ENCODE data around the gene HLA-DPB1. TPM values are rescaled to one million over a fixed set of nuclear protein-coding genes. Genes with fewer than 3 reads are reported as not detected.
"Not testable (repeated sequence)": the region's sequence is repeated elsewhere in the genome, so short reads cannot be mapped to it uniquely, and the experiment has no call there.

The HLA-DPB1 gene
- 0.46 and 10.3 TPM in 2 replicates for total RNA-seq

DNA sequence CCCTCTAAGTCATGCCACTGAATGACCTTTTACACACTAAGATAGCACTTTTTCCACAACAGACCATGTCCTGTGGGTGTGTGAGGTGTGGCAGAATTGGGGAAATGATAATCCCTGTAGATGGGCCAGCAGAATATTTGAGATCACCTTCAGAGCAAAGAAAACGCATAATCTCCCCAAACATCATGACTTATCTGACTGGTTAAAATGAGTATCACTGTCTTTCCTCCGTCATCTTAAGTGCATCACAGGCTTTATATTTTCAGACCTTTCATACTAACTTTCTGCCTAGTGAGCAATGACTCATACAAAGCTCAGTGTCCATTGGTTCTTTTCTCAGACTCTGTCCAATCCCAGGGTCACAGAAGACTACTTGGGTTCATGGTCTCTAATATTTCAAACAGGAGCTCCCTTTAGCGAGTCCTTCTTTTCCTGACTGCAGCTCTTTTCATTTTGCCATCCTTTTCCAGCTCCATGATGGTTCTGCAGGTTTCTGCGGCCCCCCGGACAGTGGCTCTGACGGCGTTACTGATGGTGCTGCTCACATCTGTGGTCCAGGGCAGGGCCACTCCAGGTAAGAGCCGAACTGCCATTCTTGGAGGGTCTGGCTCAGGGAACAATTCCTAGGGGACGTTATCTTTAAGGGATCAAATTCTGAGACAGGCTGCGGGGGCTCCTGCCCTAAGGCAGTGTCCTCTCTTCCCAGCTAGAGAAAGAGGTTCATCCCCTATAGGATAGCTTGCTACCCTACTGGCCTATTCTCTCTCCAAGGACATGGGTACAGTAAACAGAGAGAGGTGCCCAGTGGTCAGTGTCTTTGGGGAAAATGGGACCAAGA lies at the start of gene HLA-DPB1:
Gene HLA-DPB1, plus strand, starts transcription at position 423 of the 838 bp plus-strand sequence. Its CDS starts 52 bp downstream, at position 475.
- peak; percentile 24 for DNase-seq (ENCODE audit: low read depth, low spot score)

DNA sequence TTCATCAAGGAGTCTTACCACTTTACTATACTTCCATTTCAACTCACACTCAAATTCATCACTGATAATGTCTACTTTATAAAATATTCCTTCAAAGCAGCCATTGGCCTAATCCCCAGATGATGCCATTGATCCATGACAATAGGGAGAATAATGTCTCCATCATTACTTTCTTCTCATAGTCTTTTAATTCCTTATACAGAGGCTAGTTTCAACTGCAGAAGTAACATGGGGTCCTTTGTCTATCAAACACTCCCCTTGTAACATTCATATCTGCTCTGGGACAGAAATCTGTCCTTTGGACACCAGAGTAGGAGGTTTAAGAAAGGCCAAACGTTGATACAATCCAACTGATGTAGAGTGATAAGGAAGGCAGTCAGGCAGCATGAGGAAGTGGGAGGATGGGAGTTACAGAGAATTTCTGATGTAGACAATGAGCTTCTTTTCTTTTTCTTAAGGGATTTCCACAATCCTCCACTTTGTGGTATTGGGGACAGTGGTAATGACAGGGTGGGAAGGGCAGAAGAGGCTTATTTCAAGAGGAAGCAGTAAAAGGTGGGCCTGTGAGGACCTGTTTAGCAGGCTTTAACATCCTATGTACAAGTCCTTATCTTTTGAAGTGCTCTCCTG lies 47.5 kb upstream of the HLA-DPB1 start:
- DNase-seq (ENCODE audit: low read depth, low spot score), result no peak

DNA sequence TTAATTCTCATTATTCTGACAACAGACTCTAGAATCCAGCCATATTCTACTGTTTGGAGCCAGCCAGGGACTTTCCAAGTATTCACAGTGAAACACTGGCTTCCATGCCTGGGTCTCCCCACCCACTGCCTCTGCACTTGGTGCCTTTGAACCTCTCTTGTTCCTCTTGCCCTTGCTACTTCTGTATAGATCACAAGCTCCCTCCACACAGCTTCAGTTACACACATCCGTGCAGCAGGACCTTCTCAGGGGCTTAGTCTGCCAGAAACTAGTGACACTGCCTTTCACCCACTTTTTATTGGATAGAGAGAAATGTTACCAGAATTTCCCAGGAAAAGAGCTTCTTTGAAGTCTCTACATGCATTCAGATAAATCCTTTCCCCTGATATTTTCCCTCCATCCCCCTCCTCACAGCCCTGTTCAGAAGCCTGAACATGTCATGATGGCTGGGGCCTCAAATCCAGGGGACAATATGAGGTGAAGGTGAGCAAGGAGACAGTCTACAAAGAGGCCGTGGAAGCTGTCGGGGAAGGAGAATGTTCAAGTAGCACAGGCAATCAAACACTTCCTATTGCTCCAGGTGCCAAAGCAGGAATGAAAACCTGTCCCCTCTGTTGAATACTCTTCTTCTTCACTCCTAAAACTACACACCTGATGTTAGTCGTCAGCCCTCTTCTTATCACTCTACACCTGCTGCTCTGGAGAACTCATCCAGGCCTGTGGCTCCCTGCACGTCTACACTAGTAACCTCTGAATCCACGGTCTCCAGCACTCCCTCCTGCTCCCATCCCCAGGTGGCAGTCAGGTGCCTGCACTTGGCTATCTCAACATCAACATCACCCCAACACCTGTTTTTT lies 46.2 kb upstream of the HLA-DPB1 start:
- no peak for DNase-seq (ENCODE audit: low read depth, low spot score)

DNA sequence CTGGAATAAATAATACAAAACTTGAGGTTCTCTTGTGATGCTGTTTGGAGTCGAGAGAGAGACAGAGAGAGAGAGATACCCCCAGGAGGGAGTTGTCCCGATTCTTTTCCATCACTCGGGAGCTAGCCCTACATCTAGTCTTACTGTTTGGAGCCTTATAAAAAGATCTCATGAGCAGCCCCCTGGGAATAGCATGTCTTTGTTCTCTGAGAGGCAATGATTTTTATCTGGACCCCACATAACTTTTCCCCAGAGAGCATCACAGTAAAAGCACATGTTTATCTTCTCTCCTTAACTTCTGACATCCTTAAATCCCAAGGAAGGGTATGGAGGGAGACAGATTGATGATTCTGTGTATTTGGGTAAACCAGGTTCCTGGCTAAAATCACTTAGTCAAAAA lies 45.5 kb upstream of the HLA-DPB1 start:
- DNase-seq (ENCODE audit: low read depth, low spot score), result no peak

DNA sequence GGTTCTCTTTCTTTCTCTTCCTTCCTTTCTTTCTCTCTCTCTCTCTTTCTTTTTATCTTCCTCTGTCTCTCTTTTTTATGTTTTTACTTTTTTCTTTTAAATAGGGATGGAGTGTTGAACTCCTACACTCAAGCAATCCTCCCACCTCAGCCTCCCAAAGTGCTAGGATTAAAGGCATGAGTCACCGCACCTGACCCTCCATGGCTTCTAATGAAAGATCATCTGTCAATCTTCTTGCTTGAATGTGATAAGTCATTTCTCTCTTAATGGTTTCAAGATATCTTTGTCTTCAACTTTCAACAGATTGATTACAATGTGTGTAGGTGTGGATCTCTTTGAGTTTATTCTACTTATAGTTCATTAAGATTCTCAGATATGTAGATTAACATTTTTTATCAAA lies 41.2 kb upstream of the HLA-DPB1 start:
- no peak for DNase-seq (ENCODE audit: low read depth, low spot score)

DNA sequence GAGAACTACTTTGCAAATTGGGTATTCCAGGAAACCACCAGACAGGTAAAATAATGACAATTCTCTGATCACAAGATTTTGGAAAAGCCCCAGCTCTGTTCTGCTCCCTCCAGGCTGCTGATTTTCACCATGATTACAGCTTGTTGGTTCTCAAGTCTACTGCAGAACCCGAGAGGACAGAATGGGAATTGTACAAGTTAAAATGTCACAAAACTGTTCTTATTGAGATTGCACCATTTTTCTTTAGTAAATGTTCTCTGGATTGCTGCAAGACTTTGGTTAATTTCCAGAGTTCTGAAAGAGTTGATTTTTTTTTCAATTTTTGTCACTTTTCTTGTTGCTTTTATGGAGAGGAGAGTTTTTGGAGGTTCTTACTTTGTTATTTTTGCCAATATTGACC lies 39.3 kb upstream of the HLA-DPB1 start:
- DNase-seq (ENCODE audit: low read depth, low spot score), result no peak

DNA sequence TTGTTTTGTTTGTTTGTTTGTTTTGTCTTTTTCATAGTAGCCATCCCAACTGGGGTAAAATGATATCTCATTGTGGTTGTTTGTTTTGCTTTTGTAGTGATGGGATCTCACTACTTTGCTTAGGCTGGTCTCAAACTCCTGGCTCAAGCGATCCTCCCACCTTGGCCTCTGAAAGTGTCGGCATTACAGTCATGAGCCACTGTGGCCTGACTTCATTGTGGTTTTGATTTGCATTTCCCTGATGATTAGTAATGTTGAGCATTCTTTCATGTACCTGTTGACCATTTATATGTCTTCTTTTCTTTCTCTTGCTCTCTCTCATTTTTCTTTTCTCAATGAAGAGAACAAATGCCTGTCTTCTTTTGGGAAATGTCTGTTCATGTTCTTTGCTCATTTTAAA lies 35.6 kb upstream of the HLA-DPB1 start:
- DNase-seq (ENCODE audit: low read depth, low spot score), result no peak

DNA sequence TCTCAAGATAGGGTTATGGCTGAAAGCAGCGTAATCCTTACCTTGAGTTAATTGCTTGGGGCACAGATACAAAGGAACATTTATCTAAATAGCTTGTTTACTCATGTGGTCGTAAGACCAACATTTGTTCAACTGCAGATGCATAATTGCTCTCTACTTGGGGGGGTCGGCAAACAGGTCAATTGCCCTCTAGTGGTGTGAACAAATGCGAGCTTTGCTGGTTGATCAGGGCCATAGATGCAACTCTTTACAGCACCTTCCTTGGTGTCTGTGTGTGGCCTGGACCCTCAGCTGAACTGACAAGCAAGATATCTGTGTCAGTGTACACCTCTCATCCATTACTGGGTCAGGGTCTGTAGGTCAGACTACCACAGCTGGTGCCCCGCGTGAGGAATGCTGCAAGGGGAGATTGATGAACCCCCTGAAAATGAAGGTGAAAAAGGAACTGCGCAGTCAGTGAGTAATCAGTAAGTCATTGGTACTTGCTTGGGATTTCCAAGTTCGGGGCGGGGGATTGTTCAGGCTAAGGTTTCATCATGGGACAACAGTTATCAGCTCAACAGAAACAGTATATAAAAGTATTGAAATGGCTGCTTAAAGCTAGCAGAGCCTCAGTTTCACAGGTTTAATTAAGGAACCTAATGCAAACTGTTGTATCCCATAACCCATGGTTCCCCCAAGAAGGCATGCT lies 26.3 kb upstream of the HLA-DPB1 start:
- no peak for DNase-seq (ENCODE audit: low read depth, low spot score)

DNA sequence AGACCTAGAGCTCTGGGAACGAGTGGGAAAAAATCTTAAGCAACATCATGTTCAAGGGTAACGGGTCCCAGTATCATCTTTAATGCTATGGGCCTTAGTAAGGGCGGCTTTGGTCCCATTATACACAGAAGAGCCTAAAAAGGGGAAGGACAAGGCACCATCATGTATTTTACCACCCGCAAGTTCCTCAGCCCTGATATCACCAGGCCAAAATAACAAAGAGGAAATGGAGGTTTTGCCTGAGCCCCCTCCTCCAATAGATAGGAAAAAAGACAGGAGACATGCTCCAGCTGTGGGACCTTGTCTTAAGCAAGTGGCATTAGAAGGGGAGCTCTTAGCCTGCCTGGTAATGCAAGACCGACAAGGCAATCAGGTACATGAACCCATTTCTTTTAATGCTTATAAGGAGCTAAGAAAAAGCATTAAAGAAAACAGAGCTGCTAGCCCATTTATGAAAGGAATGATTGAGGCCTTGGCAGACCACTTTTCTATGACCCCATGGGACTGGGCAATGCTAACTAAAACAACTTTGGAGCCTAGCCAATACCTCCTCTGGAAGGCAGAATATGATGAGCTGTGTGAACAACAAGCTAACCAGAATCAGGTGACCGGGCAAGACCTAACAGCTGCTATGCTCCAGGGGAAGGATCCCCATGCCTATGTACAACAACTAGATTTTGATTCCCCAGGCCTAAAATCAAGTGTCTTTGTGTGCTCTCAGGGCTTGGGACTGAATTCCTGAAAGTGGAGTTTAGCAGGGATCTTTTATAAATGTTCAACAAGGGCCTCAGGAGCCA lies 25.6 kb upstream of the HLA-DPB1 start:
- DNase-seq (ENCODE audit: low read depth, low spot score), result no peak

DNA sequence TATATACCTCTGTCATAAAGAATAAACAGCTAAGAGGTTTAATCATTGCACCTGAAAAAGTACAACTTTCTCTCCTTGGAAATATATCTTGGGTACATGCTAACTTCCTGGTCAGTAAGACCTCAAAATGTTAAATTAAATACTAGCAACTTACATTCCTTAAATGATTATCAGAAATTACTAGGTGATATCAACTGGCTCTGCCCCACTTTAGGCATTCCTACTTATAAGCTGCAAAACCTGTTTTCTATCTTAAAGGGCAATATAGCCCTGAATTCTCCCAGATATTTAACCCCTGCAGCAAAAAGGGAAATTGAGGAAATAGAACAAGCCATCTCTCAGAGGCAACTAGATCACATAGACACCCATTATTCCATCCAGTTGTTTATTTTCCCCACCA lies 23.2 kb upstream of the HLA-DPB1 start:
- DNase-seq (ENCODE audit: low read depth, low spot score), result no peak

DNA sequence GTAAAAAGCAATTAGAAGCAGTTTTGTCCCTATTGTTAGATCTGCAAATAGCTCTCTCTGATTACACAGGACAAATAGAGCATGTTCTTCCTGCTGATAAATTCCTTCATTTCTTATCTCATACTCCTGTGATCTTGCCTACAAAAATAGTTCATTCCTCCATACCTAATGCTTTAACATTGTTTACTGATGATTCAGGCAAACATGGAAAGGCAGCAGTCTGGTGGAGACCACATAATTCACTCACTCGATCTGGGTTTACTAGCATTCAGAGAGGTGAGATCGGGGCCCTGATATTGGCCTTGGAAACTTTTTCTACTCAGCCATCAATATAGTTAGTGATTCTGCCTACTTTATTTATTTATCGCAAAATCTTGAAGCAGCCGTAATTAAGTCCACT lies 22.6 kb upstream of the HLA-DPB1 start:
- DNase-seq (ENCODE audit: low read depth, low spot score), result no peak

DNA sequence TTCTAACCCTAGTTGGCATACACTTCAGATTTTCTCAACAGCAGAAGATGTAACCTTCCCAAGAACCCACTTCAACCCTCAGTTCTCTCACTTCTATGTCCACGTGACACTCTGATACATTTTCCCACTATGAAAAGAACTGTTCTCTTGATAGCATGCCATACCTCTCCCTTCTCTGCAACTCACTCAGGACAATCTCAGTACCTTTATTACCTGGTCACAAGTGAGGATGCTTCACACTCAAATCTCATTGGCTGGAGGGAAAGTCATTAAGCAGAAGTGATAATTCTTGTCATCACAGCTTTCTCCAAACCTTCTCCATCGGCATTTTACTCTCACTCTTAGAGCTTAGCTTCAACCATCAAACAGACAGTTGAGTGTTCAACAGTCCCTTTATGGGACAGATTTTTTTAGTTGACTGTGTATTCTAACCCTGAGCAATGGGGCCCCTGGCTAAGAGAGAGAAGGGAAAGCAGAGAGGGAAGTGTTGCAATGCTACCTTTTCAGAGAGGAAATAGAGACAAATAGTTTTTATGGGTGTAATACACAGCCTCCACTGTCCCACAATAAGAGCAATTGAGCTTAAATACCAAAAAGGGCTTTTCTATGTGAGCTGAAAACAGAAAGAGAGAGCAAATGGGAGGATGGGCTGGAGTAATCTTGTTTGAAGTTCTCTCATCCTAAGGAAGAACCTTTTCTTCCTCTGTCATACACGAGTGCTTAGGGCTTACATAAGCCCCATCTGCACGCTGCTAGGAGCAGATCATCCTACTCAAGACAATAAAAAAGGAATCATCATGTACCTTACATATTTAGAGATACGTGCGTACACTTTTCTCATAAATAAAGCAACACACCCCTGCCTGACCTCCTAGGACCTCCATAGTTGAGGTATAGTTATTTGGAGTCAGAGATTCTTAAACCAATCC lies 18.3 kb upstream of the HLA-DPB1 start:
- no peak for DNase-seq (ENCODE audit: low read depth, low spot score)

DNA sequence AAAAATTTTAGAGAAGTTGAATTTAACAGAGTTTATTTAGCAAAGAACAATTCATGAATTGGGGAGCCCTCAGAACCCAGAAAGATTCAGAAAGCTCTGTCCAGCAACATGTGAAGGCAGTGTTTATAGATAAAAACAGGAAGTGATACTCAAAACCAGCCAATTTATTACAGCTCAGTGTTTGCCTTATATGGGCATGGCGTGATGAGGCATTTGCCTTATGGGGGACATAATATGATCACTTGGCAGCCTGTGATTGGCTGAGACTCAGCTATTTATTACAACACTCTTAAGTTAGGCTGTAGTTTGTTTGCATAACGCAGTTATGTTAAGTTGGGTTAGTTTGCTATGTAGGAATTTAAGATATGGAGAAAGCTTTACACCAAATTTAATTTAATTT lies 13.8 kb upstream of the HLA-DPB1 start:
- no peak for DNase-seq (ENCODE audit: low read depth, low spot score)

DNA sequence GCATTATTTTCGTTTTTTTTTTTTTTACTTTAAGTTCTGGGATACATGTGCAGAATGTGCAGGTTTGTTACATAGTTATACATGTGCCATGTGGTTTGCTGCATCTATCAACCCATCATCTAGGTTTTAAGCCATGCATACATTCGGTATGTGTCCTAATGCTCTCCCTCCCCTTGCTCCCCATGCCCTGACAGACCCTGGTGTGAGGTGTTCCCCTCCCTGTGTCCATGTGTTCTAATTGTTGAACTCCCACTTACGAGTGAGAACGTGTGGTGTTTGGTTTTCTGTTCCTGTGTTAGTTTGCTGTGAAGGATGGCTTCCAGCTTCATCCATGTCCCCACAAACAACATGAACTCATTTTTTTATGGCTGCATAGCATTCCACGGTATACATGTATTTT lies 12.4 kb upstream of the HLA-DPB1 start:
- DNase-seq (ENCODE audit: low read depth, low spot score), result not testable (repeated sequence)

DNA sequence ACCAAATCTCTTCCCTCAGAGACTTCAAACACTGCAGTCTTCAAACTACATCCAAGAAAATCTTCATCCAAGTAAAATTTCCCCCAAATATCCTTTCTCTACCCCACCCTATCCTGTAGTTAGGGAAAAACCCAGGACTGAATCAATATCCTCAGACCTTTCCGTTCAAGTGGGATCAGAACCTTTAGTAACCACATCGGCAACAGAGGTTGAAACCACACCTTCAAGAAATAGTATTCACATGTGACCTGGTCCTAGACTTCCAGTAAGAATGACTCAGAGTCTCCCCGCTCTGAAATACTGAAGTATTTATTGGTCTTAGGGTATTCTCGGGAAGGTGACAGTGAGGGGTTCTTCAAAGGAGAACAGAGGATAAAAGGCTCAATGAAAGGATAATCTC lies 11.1 kb upstream of the HLA-DPB1 start:
- DNase-seq (ENCODE audit: low read depth, low spot score), result no peak

DNA sequence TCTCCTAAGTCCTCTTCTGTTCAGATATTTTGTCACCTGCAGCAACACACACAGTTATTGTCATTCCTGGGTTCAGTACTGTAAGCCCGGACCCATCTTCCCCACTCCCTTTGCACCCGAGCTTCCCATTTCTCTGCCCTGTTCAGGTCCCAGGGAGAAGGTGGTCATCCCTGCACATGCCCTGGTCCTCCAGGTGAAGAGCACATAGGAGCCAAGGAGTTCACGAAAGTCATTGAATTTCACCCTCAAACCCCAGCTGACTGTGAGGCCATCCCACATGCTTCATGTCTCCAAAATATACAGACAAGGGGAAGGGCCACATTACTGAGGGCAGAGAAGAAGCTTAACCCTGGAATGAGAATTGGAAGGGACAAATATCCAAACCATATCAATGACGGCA lies 10.5 kb upstream of the HLA-DPB1 start:
- DNase-seq (ENCODE audit: low read depth, low spot score), result no peak

DNA sequence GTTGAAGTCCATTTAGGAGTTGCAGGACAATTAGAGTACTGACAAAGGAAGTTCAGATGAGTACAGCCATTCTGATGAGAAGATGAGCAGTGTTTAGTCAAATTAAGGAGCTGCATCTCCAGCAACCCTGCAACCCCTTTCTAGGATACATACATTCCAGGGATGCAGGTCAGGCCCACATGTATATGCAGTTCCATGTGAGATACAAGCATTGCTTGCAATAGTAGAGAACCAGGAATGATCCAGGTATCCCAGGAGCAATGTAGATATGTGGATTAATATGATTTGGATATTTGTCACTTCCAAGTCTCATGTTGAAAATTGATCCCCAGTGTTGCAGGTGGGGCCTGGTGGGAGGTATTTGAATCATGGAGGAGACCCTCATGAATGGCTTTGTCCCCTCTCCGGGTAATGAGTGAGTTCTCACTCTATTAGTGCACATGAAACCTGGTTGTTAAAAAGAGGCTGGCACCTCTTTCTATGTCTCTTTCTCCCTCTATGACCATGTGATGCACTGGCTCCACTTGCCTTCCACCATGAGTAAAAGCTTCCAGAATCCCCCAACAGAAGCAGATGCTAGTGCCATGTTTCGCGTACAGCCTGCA lies 8.8 kb upstream of the HLA-DPB1 start:
- no peak for DNase-seq (ENCODE audit: low read depth, low spot score)

DNA sequence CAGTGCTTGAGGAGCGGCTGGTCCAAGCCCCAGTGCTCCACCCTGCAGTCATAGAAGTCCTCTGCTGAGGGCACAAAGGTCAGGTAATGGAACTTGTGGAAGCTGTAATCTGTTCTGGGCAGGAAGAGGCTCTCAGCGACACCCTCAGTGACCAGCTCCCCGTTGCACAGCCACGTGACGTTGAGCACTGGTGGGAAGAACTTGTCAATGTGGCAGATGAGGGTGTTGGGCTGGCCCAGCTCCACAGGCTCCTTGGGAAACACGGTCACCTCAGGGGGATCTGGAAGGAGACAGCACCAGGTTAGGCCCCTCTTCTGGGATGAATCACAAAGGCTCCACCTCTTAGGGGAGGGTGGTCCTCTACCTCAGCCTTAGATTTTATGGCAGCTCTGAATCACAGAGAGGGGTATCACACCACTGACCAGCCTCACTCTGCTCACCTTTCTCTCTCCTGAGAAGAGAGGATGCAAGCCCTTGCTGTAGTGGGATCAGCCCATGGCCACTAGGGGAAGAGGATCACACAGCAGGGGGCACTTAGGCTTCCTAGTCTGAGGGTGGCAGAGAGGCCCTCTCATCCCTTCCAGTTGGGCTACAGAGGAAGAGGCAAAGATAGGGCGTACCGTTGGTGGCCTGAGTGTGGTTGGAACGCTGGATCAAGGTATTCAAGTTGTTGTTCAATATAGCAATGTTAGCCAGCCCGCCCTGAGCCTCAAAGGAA lies 6.6 kb upstream of the HLA-DPB1 start:
- no peak for DNase-seq (ENCODE audit: low read depth, low spot score)

DNA sequence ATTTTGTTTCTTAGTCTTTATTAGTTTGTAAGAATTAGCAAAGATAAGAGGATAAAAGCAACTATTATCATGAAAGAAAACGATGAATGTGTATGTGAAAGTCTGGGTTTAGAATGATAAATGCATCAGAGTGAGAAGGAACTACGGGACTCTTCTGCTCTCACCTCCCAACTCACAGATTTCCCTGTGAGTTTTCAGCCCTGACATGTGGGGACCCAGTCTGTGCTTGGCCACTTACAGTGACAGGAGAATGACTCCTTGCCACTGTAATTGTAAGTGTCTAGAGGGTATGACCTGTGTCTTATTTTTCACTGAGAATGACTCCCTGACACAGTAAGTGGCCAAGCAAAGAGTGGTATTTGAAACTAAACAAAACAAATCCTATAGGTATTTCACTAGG lies 4.9 kb upstream of the HLA-DPB1 start:
- no peak for DNase-seq (ENCODE audit: low read depth, low spot score)
